GM19452 (cell line): ENCODE measurements around the gene RHOG.

Source experiments
- ATAC-seq: cut with Tn5 transposase; IDR thresholded peaks from one replicate; pipeline ENCODE4 v1.9.1; 2021; ENCODE audit not compliant: unreplicated experiment

The RHOG gene

DNA sequence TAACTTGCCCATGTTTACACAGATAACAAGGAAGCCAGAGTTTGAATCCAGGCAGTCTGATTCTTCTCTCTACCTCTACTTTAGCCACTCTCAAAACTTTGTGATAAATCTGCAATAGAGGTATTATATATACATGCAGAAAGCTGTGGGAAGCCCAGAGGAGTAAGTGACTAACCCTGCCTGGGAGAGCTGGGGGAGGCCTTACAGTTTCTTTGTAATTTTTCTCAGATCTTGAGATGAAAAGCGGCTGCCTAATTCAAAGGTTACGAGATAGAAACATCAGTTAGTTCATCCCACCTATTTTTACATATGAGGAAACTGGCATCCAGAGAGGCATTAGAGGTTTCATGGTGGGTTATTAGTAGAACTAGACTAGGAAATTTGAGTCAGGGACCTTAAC, 19.6 kb upstream of the RHOG start:
- no peak for ATAC-seq

DNA sequence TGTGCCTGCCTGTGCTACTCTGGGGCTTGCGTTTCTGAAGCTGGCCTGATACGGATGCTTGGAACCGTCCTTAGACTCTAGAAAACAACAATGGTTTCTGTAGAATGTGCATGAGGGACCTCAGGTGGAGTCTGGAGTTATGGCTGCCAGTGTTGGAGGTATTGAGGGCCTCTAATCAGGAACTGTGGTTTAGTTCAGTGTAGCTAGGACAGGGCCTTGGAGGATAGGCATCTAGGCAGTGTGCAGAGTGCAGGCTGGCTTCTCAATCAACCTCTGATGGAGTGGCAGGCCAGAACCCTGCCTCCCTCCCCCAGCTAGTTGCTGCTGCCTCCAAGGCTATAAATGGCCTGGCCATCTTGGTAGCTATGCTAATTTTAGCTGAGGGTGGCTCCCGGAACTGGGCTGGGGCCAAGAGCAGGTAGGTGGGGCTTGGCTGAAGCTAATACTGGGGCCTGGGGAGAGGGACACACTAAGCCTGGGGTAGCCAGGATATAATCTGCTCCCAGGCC, 18.7 kb upstream of the RHOG start:
- ATAC-seq, result peak; percentile 24

DNA sequence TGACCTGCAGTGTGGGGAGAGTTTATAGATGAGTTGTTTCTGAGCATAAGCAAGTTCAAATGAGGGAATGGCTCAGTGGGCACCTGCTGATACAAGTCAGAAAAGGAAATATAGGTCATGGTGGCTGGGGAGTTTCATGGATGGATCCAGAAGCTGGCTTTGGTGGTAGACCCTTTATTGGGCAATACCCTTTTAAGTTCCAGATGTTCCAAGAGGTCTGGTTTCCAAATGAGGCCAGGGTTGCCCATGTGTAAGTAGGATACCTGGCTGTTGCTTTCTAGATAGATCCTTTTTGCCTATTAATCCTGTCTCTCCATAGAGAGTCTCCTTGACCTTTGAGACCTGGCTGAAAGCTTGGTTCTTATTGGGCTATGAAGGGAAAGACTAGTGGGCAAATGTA, 16.9 kb upstream of the RHOG start:
- ATAC-seq, result no peak

DNA sequence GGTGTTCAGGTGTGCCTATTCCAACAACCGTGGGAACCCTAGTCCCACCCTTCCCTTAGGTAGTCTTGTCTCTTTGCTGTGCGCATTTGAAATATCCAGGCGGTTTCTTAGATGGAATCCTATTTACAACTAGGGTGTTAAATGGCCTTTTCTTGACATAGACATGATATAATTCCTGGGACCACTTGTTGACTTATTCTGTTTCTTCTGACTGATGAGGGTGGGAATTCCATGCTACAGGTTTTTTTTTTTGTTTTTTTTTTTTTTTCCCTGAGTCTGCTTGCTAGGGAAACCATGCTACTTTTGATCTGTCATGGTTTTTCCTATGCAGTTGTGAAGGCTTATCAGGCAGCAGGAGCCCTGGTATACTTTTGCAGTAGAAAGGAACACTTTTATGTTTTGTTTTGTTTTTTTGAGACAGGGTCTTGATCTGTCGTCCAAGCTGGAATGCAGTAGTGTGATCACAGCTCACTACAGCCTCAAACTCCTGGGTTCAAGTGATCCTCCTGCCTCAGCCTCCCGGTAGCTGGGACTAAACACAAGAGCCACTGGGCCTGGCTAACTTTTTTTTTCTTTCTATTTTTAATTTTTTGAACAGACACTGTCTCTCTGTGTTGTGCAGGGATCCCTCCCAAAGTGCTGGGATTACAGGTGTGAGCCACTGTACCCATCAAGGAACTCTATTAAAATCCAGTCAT, 16.2 kb upstream of the RHOG start:
- ATAC-seq, result no peak

DNA sequence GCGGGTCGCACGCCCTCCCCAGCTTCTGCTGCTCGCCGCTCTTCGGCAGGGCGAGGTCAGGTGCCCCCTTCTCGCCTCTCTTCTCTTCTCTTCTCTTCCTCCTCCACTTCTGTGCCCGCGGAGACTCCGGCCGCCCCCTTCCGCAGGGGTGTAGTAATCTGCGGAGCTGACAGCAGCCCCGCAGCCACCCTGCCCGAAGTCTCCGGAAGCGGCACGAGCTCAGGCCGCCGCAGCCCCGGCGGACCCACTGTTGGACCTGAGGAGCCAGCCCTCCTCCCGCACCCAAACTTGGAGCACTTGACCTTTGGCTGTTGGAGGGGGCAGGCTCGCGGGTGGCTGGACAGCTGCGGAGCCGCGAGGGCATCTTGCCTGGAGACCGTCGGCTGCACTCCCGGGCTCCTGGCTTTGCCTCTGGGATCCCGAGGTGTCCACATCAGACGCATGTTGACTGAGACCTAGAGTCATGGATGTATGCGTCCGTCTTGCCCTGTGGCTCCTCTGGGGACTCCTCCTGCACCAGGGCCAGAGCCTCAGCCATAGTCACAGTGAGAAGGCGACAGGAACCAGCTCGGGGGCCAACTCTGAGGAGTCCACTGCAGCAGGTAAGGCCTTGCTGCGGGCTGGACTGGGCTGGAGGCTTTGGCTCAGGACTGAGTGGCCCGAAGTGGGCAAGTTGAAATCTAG, 15.2 kb upstream of the RHOG start:
- peak; percentile 20 for ATAC-seq

DNA sequence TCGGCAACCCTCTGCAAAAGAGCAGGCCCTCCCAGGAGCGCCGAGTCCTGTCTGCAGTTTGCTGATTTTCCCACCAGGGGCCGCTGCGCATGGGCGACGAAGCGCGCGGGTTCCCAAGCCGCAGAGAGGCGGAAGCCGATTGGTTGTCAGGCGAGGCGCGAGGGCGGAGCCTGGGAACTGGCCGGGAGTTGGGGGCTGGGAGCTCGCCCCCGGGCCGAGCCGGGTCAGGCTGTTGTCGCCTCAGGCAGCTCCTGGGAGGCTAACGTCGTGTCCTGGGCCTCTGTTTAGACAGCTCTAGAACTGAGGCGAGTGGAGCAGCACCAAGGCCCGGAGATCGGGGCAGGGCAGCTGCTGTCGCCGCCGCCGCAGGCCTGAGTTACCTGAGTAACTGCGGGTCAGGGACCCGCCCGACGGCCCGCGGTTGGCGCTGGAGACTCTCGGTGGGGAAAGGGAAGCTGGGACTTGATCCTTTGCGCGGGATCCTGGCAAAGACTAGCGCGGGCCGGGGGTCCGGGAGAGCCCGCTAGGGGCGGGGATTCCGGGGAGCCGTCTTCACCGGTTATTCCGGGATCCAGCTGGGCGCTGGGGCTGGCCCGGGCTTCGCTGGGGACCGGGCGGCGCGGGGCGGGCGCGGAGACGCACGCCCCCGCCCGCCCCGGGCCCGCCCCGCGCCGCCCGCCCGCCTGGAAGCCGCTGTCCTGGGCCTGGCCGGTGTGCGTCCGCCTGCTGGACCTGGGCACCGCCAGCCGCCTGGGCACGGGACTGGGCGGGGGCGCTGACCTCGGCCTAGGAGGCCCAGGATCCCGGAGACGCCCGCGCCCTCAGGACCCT, 14.4 kb upstream of the RHOG start, which contains the start of gene STIM1:
STIM1 (plus strand) TSS at position 688 of the 831 bp plus-strand sequence. CDS start 607 bp downstream, outside the sequence.
- peak; percentile 67 for ATAC-seq

DNA sequence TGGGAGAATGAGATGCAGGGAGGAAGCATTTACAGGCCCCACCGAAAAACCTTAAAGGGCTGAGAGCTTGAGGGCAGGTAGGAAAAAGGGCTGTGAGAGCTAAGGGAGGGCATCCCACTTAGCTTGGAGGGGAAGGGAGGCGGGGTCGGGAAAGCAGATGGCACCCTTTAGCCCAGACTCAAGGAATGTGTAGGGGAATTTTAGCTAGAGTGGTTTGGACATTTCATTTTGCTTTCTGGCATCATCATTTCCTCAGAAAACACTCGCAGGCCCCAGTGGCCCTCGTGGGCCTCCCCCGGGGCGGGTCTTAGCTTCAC, 13.9 kb upstream of the RHOG start:
- no peak for ATAC-seq

DNA sequence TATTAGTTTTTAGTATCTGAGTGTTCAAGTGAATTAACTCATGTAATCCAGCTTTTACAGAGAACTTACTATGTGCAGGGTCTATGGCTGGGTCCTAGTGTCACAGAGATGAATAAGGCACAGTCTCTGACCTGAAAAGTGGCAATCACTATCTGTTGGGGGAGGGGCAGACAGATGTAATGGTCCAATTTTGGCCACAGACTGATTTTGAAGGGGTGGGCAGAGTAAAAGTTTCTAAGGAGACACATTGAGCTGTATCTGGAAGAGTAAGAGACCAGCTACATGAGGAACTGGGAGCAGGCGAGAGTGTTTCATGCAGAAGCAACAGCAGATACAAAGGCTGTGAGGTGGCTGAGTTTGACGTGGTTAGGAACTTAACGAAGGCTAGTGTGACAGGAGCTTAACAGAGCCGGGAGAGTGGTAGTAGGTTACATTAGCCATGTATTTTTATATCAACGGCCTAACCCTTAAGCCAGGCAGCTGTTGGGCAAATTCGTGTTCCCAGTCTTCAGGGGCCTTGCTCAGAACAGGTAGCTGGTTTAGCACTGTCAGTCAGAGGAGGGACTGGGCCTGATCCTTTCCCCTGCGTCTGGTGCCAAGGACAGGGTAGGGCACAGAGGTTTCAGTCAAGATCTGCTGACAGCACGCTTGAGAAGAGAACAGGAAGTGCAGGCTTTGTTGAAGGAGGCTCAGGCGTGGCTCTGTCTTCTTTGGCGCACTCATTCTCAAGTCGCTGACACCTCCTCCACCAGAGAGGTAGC, 13.3 kb upstream of the RHOG start:
- ATAC-seq, result peak; percentile 38

DNA sequence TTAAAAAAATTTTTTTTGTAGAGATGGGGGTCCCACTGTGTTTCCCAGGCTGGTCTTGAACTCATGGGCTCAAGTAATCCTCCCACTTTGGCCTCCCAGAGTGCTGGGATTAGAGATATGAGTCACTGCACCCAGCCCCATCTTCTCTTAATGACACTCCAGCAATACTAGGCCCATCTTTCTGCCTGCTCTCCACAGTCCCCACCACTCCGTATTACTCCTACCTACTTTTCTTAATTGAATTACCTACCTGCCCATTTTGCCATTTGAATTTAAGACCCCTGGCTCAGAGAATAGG, 12.7 kb upstream of the RHOG start:
- no peak for ATAC-seq

DNA sequence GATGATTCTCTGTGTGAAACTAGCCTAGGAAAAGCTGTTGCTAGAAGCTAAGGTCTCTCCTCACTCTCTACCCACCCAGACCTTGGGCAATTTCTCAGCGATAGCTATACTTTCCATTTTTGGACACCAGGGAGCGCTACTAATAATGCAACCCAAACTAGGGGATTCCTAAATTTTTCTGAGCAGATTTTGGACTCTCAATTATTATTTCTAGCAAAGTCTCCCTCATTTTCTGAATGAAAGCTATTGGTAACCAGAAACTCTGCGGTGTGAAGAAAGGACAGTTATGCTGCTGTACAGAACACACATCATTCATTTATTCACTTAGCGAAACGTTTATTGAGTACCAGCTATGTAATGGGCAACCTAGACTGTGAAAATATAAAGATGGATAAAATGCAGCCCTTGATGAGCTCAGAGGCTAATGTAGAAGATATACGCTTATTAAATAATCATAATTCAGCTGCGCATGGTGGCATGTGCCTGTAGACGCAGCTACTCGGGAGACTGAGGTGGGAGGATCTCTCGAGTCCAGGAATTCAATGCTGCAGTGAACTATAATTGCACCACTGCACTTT, 8.6 kb upstream of the RHOG start:
- peak; percentile 52 for ATAC-seq

DNA sequence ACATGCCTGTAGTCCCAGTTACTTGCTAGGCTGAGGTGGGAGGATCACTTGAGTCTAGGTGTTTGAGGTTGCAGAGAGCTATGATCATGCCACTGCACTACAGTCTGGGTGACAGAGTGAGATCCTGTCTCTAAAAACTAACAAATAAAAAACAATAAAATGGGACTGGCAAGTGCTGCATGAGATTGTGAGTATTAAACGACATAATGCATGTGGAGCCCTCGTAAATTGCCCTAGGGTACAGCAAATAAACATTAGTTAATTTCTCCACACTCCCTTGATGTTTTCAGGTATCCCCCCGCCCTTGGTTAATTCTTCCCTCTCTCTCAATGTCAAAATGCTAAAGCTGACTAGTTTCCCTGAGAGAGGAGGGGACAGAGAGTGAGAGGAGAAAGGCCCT, 4.9 kb upstream of the RHOG start:
- ATAC-seq, result no peak

DNA sequence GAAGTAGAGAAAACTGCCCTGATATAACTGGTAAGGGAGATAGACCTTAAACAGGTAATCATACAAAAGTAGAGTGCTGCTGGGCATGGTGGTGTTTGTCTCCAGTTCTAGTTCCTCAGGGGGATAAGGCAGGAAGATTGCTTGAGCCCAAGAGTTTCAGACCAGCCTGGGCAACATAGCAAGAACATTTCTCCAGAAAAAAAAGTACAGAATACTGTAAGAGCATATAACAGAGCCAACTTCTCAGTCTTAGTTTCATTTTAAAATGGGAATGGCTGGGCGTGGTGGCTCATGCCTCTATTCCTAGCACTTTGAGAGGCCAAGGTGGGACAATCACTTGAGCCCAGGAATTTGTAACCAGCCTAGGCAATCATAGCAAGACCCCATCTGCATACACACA, 4.5 kb upstream of the RHOG start:
- ATAC-seq, result no peak

DNA sequence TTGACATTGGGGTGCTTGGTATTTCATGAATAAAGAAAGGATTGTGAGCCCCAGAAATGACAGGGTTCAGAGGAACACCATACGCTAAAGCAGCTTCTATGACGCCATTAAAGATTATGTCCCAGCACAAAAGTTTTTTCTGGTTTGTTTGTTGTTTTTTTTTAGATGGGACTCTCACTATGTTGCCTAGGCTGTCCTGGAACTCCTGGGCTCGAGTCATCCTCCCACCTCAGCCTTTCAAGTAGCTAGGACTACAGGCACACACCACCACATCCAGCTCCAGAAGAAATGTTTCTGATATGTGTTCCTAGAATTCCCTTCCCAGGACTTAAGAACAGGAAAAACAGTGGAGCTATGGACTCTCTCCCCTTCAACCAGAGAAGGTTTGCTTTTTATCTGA, 2.6 kb upstream of the RHOG start:
- ATAC-seq, result no peak

DNA sequence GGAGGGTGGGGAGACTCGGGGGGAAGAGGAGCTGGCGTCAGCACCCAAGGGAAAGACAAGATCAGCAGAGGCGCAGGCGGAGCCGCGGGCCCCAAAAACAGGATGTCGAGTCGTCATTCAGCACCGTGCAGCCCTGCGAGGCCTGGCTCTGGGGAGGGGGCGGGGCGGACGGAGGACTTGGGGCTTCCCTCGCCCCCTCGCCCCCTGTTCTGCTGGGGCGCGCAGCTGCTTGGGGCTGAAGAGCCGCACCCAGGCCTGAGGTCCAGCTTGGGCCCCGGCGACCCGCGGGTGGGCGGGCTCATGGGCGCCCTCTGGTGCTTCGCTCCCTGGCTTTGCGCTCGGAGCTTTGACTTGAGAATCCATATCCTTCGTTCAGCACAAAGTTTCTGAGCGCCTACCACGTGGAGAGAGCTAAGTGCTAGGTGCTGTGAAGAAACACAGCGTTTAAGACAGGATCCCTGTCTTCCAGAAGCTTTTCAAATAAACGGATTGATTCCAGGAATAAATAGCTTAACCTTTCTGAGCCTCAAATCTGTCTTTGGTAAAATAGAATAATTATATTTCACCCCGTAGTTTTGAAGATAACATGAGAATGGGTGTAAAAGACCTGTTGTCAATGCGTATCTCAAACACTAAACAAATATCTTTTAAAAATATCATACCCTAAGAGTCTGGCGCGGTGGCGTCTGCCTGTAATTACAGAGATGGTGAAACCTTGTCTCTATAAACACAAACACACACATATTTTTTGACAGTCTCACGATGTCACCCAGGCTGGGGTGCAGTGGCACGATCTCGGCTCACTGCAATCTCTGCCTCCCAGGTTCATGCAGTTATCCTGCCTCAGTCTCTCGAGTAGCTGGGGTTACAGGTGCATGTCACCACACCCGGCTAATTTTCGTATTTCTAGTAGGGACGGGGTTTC, 929 bp upstream of the RHOG start:
- peak; percentile 56 for ATAC-seq

DNA sequence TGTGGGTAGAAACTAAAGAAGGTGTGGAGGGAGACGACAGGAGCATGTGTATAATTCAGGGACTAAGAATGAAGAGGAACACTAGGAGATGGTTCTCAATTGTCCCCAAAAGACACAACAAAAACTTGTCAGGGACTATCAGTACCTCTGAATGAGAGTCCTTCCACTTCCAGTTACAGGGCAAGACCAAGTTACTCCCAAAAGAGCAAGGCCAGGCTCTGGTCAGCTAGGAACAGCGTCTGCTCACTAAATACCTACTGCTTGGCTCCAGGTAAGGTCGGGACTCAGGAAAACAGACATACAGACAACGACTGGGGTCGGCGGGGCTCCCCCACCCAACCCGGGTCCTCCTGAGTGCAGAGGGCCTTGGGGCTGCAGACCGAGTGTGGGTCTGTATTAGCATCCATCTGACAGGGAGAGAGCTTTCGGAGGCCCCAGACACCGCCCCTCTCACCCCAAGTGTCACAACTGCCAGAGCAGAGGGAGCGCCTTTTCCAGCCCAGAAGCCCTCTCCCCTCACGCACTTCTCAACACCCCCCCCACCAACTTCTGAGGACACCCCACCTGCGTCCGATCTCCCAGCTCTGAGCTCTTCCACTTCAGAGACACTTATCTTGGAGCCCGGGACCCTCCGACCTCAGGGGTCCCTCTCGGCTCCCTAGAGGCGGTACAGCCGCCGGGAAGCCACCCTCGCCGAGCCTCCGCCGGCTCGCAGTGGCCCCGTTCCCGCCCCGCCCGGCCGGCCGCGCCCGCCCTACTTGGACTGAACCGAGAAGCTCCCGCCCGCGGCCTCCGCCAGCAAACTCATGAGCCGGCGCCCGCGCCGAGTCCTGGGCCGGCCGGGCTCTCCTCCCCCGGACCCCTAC, 522 bp downstream of the RHOG start:
- ATAC-seq, result peak; percentile 1

DNA sequence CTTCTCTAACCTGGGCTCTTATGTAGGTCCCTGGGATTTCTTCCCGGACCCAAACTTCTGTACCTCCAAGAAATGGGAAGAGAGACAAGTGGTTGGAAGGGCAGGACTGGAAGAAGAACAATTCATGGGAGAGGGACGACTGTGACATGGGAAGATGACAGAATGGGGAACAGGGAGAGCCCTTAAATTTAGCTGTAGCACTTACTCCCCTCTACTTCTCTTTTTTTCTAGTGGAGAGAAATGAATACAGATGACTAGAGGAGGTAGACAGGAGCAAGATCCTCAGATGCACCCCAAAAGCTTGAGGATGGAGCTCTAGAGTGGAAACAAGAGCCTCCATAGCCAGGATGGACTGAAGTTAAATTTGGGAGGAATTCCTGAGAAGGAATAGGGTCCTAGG, 2.3 kb downstream of the RHOG start:
- no peak for ATAC-seq

DNA sequence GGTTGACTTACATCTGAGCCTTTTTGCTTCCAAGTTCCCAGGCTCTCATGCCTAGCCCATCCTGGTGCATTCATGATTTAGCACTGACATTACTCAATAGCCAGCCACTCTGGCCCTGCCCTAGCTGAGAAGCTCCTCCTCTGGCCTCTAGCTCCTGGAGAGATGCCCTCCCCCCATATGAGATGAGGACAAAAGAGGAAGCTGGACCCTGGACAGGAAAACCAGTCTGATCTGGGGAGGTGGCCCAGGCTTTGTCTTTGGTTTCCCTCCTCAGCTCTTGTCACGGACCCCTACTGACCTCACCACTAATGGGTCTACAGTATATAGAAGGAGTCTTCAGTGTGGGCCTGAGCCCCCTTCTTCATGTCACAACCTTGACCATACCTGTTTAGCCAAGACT, 3.0 kb downstream of the RHOG start:
- ATAC-seq, result no peak

DNA sequence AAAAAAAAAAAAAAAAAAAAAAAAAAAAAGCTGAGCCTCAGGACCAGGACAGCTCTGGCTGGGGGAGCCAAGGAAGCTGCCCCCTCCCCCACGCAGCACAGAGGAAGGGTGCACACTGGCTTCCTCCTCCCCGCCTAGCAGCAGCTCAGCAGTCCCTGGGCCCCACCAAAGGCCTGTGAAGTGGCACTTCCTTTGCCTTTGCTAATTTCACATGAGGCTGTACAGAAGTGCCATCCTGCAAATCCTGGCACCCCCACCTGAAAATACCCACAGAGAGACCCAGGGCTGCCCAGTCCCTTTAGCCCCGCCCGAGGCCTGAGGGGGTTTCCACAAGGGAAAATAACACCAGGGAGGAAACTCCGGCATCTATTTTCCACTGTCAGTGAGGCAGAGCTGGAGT, 3.9 kb downstream of the RHOG start:
- no peak for ATAC-seq

DNA sequence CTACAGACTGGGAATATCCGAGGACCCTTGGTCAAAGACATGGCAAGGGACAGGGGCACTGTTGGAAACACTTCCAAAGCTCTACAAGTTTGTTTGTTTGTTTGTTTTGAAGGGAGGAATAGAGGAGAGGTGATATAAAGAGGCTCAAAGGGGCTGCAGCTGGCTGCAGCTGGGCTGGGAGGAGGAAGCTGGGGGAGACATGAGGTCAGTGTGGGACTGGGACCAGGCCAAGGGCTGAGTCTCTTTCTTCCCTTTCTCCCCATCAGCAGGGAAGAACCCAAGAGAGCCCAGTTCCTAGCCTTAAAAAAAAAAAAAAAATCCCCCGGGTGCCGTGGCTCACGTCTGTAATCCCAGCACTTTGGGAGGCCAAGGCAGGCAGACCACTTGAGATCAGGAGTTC, 5.0 kb downstream of the RHOG start:
- ATAC-seq, result no peak
